ENCODE data around the gene WRNIP1.

Gene WRNIP1

GRCh38 chr6:2766767-2767656 lies 1.8 kb downstream of the WRNIP1 start:
- H3K9me3 ChIP-seq (ENCODE audit: insufficient read depth, low read length) = no peaks in the 10 kb centered on the region
- H4K20me1 ChIP-seq (ENCODE audit: low read depth, low read length) = peaks cover 45% of the 10 kb centered on the region
- peak overlapping the region; percentile 81 for H3K27ac ChIP-seq (ENCODE audit: low read depth, low read length)
- no peak overlapping the region for H2AFZ ChIP-seq (ENCODE audit: low read depth, low read length, severe bottlenecking)
- no peaks in the 10 kb centered on the region for H3K27me3 ChIP-seq (ENCODE audit: low read length)
- peak overlapping the region; percentile 69 for H3K4me3 ChIP-seq (ENCODE audit: insufficient read depth, low read length, poor library complexity, severe bottlenecking)
- peak overlapping the region; percentile 72 for H3K9ac ChIP-seq (ENCODE audit: low read length)
- no peak for TF ChIP-seq EZH2phosphoT487 (conservative IDR thresholded peaks at IDR 0.05; ENCODE audit: low read length)
- TF ChIP-seq, protein P1, sequence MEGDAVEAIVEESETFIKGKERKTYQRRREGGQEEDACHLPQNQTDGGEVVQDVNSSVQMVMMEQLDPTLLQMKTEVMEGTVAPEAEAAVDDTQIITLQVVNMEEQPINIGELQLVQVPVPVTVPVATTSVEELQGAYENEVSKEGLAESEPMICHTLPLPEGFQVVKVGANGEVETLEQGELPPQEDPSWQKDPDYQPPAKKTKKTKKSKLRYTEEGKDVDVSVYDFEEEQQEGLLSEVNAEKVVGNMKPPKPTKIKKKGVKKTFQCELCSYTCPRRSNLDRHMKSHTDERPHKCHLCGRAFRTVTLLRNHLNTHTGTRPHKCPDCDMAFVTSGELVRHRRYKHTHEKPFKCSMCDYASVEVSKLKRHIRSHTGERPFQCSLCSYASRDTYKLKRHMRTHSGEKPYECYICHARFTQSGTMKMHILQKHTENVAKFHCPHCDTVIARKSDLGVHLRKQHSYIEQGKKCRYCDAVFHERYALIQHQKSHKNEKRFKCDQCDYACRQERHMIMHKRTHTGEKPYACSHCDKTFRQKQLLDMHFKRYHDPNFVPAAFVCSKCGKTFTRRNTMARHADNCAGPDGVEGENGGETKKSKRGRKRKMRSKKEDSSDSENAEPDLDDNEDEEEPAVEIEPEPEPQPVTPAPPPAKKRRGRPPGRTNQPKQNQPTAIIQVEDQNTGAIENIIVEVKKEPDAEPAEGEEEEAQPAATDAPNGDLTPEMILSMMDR (IDR thresholded peaks at IDR 0.05; ENCODE audit: insufficient read depth, low read length, poor library complexity, severe bottlenecking) = no peak
- peaks cover 5% of the 10 kb centered on the region; the same call in 1 of the 2 replicates for H3F3A ChIP-seq (ENCODE audit: insufficient read depth)
- peaks cover 35% of the 10 kb centered on the region for H3K36me3 ChIP-seq (ENCODE audit: low read length)
- H3K4me2 ChIP-seq (ENCODE audit: low read depth, low read length, poor library complexity, severe bottlenecking) = peak overlapping the region; percentile 88
- H3K9me2 ChIP-seq (replicated peaks; ENCODE audit: insufficient read depth, low read length) = no peaks in the 10 kb centered on the region
- H3K79me2 ChIP-seq (ENCODE audit: insufficient read depth, low read length) = peaks cover 64% of the 10 kb centered on the region

DNA sequence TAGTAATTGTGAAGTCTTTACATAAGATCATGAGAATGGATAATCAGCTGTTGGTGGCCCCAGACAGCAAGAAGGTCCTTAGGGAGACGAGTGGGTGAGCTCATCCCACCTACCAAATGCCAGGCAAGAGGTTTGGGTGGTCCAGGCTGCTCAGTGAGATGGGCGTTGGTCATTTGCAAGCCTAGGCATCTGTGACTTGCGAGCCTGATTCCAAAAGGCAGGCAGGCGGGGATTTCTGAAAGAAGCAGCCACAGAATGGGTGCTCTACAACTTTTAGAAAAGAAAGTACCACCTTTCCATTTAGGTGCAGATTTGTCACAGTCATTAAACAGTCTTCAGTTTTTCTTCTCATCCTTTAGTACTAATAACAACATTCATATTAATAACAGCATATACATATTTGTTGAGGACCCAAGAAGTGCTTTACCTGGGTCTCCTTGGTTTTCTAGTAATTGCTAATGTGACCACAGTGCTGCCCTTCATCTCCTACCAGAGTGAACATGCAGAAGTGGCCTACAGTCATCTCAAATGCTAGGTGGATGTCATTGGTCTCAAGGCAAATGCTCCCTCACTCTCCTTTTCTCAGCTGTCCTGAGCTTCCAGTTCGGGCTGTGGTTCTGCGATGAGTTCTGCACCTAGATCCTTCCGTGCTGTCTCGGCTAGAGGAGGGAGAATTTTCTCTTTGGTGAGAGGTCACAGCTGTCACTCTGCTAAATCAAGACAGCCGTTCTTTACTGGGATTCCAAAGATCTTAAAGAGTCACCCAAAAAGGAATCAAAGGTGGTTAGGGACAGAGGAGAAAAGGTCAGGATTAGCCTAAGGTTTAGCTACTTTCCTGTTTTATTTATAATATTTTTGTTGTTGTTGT lies 2.7 kb downstream of the WRNIP1 start:
- Histone ChIP-seq H3K9me3 (ENCODE audit: insufficient read depth, low read length) (no peaks in the 10 kb centered on the region), H3K27ac (ENCODE audit: low read depth, low read length) (no peak overlapping the region), H3K4me2 (ENCODE audit: low read depth, low read length, poor library complexity, severe bottlenecking) (peak overlapping the region; percentile 88), H3K9me2 (replicated peaks; ENCODE audit: insufficient read depth, low read length) (no peaks in the 10 kb centered on the region), H4K20me1 (ENCODE audit: low read depth, low read length) (peaks cover 54% of the 10 kb centered on the region), H3K36me3 (ENCODE audit: low read length) (peaks cover 44% of the 10 kb centered on the region), H2AFZ (ENCODE audit: low read depth, low read length, severe bottlenecking) (no peak overlapping the region), H3K27me3 (ENCODE audit: low read length) (no peaks in the 10 kb centered on the region), H3K9ac (ENCODE audit: low read length) (peak overlapping the region; percentile 72), H3F3A (ENCODE audit: insufficient read depth) (peaks cover 5% of the 10 kb centered on the region; the same call in 1 of the 2 replicates), H3K79me2 (ENCODE audit: insufficient read depth, low read length) (peaks cover 73% of the 10 kb centered on the region), H3K4me3 (ENCODE audit: insufficient read depth, low read length, poor library complexity, severe bottlenecking) (peak overlapping the region; percentile 69)
- TF ChIP-seq, protein P1 (IDR thresholded peaks at IDR 0.05; ENCODE audit: insufficient read depth, low read length, poor library complexity, severe bottlenecking) = no peak
- TF ChIP-seq EZH2phosphoT487 (conservative IDR thresholded peaks at IDR 0.05; ENCODE audit: low read length) = no peak

- Histone ChIP-seq H3K27me3 (ENCODE audit: low read length) (no peaks in the 10 kb centered on the region), H2AFZ (ENCODE audit: low read depth, low read length, severe bottlenecking) (no peak overlapping the region), H3K9me3 (ENCODE audit: insufficient read depth, low read length) (no peaks in the 10 kb centered on the region), H3F3A (ENCODE audit: insufficient read depth) (peaks cover 5% of the 10 kb centered on the region; the same call in 1 of the 2 replicates), H3K4me2 (ENCODE audit: low read depth, low read length, poor library complexity, severe bottlenecking) (peak overlapping the region; percentile 88), H3K4me3 (ENCODE audit: insufficient read depth, low read length, poor library complexity, severe bottlenecking) (peak overlapping the region; percentile 69), H3K27ac (ENCODE audit: low read depth, low read length) (no peak overlapping the region), H4K20me1 (ENCODE audit: low read depth, low read length) (peaks cover 54% of the 10 kb centered on the region), H3K9me2 (replicated peaks; ENCODE audit: insufficient read depth, low read length) (no peaks in the 10 kb centered on the region), H3K9ac (ENCODE audit: low read length) (peak overlapping the region; percentile 72), H3K79me2 (ENCODE audit: insufficient read depth, low read length) (peaks cover 81% of the 10 kb centered on the region), H3K36me3 (ENCODE audit: low read length) (peaks cover 52% of the 10 kb centered on the region)
- TF ChIP-seq EZH2phosphoT487 (conservative IDR thresholded peaks at IDR 0.05; ENCODE audit: low read length) = no peak
- TF ChIP-seq, protein P1 (IDR thresholded peaks at IDR 0.05; ENCODE audit: insufficient read depth, low read length, poor library complexity, severe bottlenecking) = no peak
Measured at GRCh38 chr6:2768696-2769095, 3.5 kb downstream of the WRNIP1 start.
